Right ventricle myocardium inferior (tissue), 1 donor: ENCODE results near the gene UTP11. TPM values are rescaled to one million over a fixed set of nuclear protein-coding genes. Genes with fewer than 3 reads are reported as not detected.
"Not testable (repeated sequence)": the region's sequence is repeated elsewhere in the genome, so short reads cannot be mapped to it uniquely, and the experiment has no call there.

Experiments
- ATAC-seq: fragments of 200-7000 bp; cut with Tn5 transposase; one replicate; pipeline ENCODE4 v1.9.1; 2020; ENCODE audit warnings: mild to moderate bottlenecking, moderate library complexity
- DNase-seq: peaks from one replicate; pipeline ENCODE4 v3.0.0; 2021; ENCODE audit errors: missing footprints
- intact Hi-C: fragments of 100-400 bp; cut with DNase I; formaldehyde crosslinking; loops from one replicate; pipeline ENCODE4 v1.11.0; 2022
- total RNA-seq: library from RNA; stranded (reverse); fragmentation: NEBNext Ultra II Directional; extraction: Animal tissue kit (Norgen Biotek cat#: 25700); gene quantifications from one replicate; pipeline ENCODE4 v1.2.1, GENCODE V29; 2021
- donor health status: DM: no; HTN: yes; CAD: no; lungs with severe emphysema.

Gene UTP11
- total RNA-seq, 1 donor from 2014 or later = 42.3 TPM

DNA sequence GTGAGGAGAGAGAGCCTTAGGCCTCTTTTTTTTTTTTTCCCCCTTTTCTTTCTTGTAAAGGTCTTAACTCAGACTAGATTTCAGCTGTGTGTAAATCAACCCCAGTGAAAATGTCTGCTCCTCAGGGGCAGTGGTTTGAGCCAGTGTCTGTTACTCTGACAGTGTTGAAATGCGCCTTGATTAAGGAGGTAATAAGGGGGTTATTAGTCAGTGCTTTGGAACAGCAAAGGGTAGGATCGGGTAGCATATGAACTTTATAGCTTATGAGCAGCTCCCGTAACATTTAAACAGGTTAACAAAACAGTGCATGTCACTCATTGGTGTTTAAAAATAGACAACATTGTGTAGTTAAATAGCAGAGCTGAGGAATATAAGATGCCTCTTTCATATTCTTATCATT lies 10.3 kb downstream of the UTP11 start:
- intact Hi-C loops = no loop called here
- ATAC-seq (no peak), DNase-seq (no peak)

DNA sequence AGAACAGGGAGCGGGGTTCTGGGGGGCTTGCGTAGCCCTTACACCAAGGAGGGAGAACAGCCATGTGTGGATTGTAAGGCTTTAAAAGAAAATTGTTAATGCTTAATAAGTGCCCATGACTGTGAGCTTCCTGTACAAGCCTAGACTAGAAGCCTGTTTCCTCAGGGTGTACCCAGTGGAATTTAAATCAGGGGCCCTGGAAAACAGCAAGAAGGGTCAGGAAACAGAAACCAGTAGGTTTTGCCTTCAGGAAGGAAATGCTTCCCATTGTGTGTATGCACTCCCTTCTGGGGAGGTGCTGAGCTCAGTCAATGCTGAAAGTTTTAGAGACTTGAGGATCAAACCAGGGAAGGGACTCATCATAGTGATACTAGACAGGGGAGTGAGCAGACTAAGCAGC lies 12.7 kb downstream of the UTP11 start:
- ATAC-seq (no peak), DNase-seq (no peak)
- intact Hi-C loops = loop anchor here (5.0 kb wide), 1 partner anchor 812 kb away; no protein-coding TSS in a partner anchor

DNA sequence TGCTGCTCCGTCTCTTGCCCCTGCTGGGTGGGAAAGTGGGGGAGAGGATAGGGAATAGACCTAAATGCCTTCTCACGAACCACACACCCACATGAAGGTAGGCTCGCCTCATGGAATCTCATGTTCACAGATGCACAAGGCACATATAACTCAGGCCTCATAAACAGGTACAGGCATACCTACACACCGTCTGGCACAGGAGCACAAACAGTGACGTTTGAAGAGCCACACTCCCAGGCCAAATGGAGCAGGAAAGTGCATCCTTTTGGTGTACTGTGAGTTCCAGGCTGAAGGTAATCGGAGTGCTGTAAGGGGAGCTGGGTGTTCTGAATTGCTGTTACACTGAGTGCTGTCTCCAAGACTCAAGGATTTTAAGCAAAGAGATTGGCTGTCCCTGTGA lies 13.1 kb downstream of the UTP11 start:
- ATAC-seq (no peak), DNase-seq (no peak)
- intact Hi-C loops = loop anchor here (5.0 kb wide), 1 partner anchor 812 kb away; no protein-coding TSS in a partner anchor

DNA sequence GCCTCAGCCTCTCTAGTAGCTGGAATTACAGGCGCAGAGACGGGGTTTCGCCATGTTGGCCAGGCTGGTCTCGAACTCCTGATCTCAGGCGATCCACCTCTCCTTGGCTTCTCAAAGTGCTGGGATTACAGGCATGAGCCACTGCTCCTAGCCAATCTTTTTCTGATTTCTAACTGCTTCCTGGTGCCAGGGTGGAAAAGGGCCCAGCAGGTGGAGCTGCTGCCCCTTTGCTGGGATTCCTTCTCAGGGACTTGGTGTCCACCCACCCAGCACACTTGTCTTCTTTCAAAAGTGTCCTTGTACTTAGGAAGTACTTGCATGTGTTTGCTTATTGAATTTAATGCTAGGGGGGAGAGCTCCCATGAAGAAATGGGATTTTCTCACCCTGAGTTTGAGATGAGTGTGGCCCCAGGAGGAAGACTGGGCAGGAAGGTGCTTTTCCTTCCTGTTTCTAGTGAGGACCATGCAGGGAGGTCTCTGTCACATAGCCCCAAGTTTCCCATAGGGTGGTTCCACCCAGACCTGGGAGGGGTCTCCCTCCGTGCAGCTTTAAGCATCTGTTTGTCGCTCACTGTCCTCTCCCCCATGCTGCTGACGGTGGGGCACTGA lies 14.2 kb downstream of the UTP11 start:
- DNase-seq (no peak), ATAC-seq (no peak)
- intact Hi-C loops = loop anchor here (5.0 kb wide), 1 partner anchor 811 kb away; no protein-coding TSS in a partner anchor

DNA sequence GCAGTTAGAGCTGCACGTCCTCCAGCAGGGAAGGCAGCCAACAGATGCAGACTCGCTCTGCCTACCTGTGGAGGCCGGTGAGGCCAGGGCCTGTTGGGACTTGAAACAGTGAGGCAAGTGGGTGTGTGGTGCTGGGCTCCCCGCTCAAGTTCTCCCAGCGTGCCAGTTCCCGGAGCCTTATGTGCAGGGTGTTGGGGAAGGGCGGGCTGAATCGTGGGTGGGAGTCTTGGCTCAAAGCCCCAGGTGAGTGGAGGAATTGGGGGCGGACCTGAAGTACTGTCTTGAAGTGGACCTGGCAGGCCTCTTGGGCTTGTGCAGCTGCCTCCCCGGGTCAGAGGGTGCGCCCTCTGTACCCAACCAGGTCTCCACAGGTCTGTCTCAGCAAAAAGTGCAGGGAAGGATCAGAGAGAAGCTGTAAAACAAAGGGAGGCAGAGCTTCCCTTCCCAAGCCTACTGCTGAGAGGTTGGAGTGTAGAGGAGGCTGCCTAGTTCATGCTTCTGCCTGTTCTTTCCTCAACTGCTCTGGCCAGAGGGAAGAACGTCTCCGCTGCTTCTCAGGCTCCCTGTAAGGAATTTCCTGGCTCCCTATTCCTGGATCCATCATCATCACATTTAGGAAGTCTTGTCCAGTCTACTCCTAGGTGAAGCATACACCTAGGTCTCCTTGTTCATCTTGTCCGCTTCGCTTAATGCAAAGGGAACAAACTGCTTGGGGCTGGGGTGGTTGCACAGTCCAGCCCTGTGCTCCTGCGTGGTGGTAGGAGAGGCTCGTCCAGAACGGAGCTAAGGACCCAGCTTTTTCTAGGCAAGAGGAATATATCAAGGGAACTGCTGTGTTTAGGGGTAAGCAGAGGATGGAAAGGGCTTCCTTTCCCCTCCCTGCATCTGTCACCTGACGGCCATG lies 14.9 kb downstream of the UTP11 start:
- ATAC-seq (no peak), DNase-seq (no peak)
- intact Hi-C loops = loop anchor here (5.0 kb wide), 1 partner anchor 810 kb away; no protein-coding TSS in a partner anchor

DNA sequence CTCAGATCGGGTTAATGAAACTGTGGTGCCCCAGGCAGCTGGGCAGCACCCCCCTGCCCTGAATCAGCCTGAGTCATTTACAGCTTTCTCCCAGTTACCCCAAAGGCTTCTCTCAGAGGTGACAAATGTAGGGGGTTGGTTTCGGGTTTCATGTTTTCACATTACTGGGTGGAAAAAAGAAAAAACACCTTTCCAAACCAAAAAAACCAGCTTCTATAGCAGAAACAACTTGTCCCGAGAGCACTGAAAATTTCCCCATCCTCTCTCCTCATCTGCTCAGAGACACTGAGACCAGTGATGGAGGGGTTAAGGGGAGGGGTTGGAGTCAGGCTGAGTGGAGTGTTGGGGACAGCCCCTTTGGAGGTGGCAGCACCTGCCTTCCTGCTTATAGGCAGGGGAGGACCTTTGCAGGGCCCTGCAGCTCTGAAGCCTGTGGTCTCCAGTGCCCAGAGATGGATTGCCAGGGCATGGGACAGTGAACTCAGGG lies 15.6 kb downstream of the UTP11 start:
- intact Hi-C loops = loop anchor here (5.0 kb wide), 1 partner anchor 809 kb away; no protein-coding TSS in a partner anchor
- ATAC-seq (no peak), DNase-seq (no peak)

DNA sequence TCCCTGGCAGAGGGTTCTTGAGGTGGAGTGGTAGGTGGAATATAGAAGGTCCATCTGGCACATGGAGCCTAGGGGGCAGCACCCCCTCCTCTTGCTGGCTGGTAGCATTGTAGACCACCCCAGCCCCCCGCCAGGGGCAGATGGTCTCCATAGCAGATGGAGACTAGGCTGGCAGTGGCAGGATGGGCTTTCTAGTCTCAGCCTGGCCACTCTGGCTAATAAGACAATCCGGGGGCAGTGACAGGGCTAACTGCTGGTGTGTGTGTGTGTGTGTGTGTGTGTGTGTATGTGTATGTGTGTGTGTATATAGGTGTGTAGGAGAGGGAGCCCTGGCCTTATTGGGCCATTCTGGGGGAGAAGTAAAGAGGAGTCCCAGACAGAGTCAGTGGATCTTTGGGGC lies 16.1 kb downstream of the UTP11 start:
- ATAC-seq (no peak), DNase-seq (no peak)
- intact Hi-C loops = loop anchor here (5.0 kb wide), 1 partner anchor 809 kb away; no protein-coding TSS in a partner anchor

DNA sequence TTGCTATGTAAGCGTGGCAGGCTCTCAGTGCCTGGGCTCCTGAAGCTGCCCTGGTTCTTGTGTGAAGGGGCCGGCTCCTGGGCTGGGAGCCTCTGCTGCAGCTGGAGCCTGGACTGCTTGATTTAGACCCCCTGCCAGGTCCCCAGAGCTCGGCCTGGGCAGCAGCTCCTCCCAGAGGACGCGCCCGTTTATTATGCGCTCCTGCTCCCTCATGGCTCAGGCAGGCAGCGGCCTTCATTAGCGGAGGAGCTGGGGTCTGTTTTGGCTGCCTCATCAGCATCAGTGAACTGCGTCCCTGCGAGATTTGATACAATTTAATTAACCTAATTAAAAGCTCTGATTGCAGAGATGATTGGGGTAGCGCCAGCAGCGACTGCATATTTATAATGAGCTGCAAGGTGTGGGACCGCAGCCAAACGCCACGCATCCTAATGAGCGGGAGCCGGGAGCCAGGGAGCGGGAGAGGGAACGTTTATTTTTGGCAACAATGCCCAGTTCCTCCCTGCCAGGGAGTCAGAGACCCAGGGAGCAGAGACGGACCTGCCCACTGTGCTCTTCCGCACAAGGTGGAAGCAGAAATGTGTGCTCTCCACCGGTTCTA lies 16.6 kb downstream of the UTP11 start:
- intact Hi-C loops = loop anchor here (5.0 kb wide), 1 partner anchor 808 kb away; no protein-coding TSS in a partner anchor
- no peak for DNase-seq

DNA sequence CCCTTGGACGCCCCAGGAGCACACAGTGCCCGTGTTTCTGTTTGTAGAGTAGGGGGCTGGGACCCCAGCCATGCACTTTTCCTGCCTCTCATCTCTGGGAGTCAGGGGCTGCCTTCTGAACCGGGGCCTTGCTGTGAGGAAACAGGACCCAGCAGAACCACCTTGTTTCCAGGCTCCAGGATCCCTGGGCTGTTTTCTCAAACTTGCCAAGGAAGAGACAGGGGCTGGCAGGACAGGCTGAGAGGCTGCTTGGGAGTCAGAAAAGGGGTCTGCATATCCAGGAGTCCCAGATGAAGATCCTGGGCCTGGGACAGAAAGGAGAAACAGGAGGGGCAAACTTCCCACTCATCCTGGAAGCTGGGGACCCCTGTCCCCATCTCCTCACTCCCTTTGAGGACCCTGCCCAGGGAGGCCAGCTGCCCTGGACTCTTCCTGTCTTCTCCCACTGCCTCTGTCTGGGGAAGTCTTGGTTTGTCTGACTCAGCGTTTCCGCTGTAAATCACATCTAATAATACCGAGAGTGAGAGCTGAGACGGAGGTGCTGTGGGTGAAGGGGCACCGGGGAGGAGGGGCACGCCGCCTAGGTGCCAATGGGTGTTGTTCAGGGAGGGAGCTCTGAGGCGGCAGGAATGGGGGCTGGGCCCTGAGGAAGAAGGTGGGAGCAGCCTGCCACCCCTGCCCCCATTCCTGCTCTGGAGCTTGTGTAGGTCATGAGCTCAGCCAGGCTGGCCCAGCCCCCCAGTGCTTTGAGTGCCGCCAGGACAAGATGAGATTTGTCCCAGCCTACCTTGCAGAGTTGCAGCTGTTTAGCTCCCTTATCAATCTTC lies 17.4 kb downstream of the UTP11 start:
- ATAC-seq = peak; percentile 53
- intact Hi-C loops = loop anchor here (5.0 kb wide), 1 partner anchor 807 kb away; no protein-coding TSS in a partner anchor
- no peak for DNase-seq

More for the DNA sequence above, 16.6 kb downstream of the UTP11 start:
- peak; percentile 49 for ATAC-seq

DNA sequence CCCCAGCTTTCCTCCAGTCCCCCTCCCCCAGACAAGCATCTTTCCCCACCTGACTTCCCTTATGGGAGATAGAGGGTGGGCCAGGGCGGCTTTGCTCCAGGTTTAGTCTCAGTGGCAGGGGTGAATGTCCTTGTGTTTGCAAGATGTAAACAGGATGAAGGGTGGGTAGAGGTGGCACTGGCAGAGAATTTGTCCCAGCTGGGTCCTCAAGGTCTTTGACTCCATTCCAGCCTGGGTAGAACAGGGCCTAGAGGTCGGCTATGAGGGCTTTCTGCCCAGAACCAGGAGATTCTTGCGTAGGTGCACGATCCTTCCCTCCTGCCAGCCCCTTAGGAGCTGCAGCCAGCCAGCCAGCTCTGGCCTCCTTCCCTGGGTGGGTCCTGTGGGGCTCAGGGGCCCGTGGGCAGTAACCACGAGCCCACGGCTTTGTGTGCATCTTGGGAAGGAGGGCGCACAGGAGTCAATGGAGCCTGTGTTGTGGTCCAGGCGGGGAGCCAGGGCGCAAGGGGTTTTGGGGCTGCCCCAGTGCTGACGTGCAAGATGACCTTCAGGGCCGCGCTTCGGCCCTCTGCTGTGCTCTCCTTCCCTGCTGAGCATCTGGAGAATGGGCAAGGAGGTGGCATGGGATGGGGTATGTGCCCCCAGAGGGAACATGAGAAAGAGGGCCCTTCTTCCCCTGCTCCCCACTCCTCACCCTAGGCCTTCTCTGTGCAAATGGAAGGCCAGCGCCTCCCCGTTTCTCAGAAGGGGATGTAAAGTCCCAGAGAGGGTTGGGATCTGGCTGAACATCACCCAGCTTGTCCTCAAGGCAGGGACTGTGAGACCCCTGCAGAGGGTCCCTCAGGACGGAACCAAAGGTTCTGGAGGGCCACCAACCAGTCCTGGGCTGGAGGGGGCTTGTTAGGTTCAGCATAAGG lies 18.3 kb downstream of the UTP11 start:
- ATAC-seq (peak; percentile 8), DNase-seq (no peak)
- intact Hi-C loops = no loop called here

DNA sequence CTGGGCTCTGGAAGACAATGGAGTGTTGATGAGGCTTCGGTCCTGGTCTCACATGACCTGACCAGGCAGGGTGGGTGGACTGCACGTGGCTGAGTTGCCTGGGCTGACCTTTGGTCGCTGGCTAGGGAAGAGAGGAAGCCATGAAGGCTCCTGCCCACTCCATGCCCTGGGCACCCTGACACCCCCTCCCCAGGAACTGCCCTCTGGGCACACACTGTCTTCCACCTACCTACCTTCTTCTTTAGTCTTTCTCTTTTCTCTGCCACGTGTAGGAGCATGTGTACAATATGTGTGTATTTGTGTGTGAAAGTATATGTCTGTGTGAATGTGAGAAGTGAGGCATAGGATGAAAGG lies 19.0 kb downstream of the UTP11 start:
- ATAC-seq (no peak), DNase-seq (no peak)
- intact Hi-C loops = no loop called here

DNA sequence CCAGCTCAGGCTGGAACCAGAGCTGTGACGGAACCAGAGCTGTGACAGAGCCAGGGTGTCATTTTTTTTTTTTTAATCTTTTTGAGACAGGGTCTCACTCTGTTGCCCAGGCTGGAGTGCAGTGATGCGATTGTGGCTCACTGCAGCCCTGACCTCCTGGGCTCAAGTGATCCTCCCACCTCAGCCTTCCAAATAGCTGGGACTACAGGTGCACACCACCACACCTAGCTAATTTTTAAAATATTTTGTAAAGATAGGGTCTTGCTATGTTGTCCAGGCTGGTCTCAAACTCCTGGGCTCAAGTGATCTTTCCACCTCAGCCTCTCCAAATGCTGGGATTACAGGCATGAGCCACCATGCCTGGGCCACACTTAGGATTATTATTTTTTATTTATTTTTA lies 20.5 kb downstream of the UTP11 start:
- ATAC-seq, DNase-seq, intact Hi-C loops: not testable (repeated sequence)

DNA sequence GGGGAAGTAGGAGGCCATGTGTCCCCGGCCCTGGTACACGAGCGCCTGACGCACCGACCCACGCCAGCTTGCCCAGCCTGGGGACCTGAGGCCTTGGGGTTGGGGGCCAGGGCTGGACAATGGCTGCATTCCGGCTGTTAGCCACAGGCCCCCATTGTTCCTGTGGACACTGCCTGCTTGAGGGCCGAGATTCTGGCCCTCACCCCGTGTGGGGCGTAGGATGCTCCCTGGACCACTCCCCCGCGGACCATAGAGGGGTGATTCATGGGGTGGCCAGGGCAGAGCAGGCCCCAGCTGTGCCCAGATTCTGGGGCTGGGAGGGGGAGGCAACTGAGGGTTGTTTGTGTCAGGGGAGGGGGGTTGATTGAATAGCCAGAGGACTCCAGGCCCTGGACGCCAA lies 22.3 kb downstream of the UTP11 start:
- DNase-seq (no peak), ATAC-seq (no peak)
- intact Hi-C loops = no loop called here

DNA sequence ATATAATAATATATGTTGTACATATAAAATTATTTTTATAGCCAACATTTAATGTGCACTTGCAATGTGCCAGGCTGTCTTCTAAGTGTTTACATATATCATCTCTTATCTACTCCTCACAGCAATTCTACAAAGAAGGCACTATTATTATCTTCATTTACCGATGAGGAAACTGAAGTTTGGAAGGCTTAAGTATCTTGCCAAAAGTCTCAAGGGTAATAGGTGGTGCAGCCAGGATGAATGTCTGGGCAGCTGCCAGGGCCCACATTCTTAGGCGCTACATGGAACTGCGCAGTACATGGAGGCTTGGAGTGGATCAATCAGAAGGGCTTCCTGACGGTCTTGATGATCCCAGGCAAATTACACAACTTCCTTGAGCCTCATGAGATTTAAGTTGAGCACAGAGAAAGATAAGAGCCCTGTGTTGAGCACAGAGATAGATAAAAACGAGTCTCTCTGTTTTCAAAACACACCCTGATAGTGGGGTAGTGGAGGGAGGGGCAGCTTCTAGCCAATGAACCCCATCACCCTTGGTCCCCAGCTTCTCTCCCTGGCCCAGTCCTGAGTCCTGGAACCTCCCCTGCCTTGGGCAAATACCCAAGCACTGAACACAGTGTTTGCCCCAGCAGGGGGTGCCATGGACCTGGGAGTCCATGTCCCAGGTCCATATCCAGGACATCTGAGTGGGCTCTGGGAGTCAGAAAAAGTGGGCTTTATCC lies 24.8 kb downstream of the UTP11 start:
- DNase-seq (no peak), ATAC-seq (no peak)
- intact Hi-C loops = no loop called here

DNA sequence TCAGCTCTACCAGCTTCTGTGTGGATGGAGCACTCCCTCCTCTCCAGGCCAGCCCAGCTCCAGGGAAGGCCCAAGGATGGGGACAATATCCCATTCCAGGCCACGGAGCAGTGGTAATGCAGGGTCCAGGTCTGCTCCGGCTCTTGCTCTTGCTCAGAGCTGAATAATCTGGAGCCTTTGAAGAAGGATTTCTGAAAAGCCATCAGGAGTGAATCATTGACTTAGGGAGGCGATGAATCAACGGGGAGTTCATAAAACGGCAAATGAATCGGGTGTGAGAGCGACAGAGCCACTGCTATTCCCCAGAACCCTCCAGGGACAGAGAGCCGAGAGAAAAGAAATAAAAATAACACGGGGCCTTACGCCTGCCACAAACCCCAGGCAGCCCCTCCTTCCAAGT lies 26.3 kb downstream of the UTP11 start:
- DNase-seq (no peak), ATAC-seq (no peak)
- intact Hi-C loops = no loop called here

DNA sequence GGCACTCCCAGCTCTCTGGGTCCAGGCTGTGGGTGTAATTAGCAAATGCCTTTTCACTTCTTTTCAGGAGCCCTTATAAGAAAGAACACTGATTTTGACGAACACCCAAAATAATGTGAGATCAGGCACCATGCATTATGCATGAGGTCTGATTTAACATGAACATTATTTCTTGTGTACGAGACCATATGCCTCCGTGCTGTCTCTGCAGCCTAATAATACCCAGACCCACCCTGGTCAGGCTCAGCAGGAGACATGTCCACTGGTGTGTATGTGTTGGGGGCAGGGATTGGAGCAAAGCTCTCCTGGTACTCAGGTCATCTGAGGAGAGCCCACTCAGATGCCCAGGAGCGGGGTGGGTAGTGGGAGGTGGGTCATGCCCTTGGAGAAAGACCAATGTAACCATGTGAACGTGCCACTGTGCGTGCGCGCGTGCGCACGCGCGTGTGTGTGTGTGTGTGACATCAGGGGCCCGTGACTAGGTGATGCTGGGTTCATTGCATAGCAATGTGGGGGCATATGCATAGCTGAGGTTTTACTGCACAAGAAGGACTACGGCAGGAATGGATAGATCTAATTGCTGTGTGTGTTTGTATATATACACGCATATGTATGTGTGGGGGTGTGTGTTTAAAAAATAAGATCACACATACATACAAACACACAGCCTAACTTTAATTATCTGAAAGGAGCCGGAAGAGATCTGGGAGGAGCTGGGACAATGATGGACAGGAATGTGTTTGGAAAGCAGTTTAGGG lies 27.0 kb downstream of the UTP11 start:
- intact Hi-C loops = loop anchor here (5.0 to 10.0 kb wide), 2 partner anchors 545 to 793 kb away; no protein-coding TSS in a partner anchor
- no peak for ATAC-seq
- DNase-seq = no peak
